Pancreas (tissue), 10 donors: ENCODE results near the gene GPRC5A. TPM values are rescaled to one million over a fixed set of nuclear protein-coding genes. Genes with fewer than 3 reads are reported as not detected.
A peak's percentile ranks its signal among the peaks of the same experiment; 100 is the strongest.

Experiments used
- ATAC-seq, 4 donors: fragments of 200-7000 bp; cut with Tn5 transposase; one replicate each; pipeline versions ENCODE4 v1.8.0 to v1.9.1; 2020; ENCODE audit warnings: mild to moderate bottlenecking in 4 of 4, moderate library complexity in 4 of 4
- DNase-seq, 6 donors: peaks; one replicate each; pipeline ENCODE4 v3.0.0-alpha.2; 2020
- FAIRE-seq: peaks from 2 replicates; lab custom pipeline; 2012; peaks lifted over from hg19 to GRCh38; lab: Jason Lieb, UNC
- H3K27ac ChIP-seq, 4 donors: fragments of 200-600 bp; sonication (generic); 1 replicate in 3 of 4; 2 replicates in 1 of 4; pipeline versions ENCODE4 v1.5.0 to v1.8.0; 2020
- H3K27me3 ChIP-seq, 4 donors: fragments of 200-600 bp; one replicate each; pipeline ENCODE4 v1.8.0; 2021
- H3K36me3 ChIP-seq, 3 donors: fragments of 200-600 bp; sonication (generic) in 1 of 3; one replicate each; pipeline versions ENCODE4 v1.5.0 to v1.8.0; 2020 to 2021
- H3K4me1 ChIP-seq, 3 donors: fragments of 200-600 bp; one replicate each; pipeline ENCODE4 v1.8.0; 2021
- H3K4me3 ChIP-seq, 4 donors: fragments of 200-600 bp; sonication (generic) in 2 of 4; one replicate each; pipeline versions ENCODE4 v1.5.0 to v1.8.0; 2020 to 2021
- H3K9me3 ChIP-seq, 4 donors: fragments of 200-600 bp; one replicate each; pipeline ENCODE4 v1.8.0; 2021
- WGBS, 2 donors: extraction: QIAGEN DNeasy Blood & Tissue Kit; methylation state at CpG; one replicate each; pipeline ENCODE4 v1.1.7; 2013; 5-methylcytosine and 5-hydroxymethylcytosine counted together
- intact Hi-C, 3 donors: fragments of 100-400 bp; cut with DNase I; formaldehyde crosslinking; loops; one replicate each; pipeline versions ENCODE4 v1.11.1 to v1.14.2; 2022
- polyA plus RNA-seq, 2 donors: library from polyadenylated mRNA; stranded (reverse); fragments of 200-250 nt; gene quantifications; one replicate each; pipeline ENCODE4 v1.2.3, GENCODE V29; 2013
- total RNA-seq, 6 donors: library from RNA; stranded (reverse); fragmentation: NEBNext Ultra II Directional in 4 of 6; extraction: Animal tissue kit (Norgen Biotek cat#: 25700) in 4 of 6; gene quantifications; one replicate each; pipeline versions ENCODE4 v1.2.1 to v1.2.4, GENCODE V29; 2021 to 2023
- TF ChIP-seq, protein P1 (sequence below), 4 donors: fragments of 200-600 bp; sonication (generic) in 3 of 4; IDR thresholded peaks; one replicate each; pipeline versions ENCODE4 v1.5.0 to v1.8.0; 2021; ENCODE audit warnings: antibody characterized with exemption in 4 of 4
- donor health status: healthy with polysubstance abuse.
- donor health status: DM: no; HTN: no; CAD: no; lungs with moderate emphysema.
- donor health status: DM: no; HTN: no; CAD: no.
- donor health status: control.
- donor health status: control.
- donor health status: Bipolar disorder and iron deficiency.
- donor health status: DM: yes; HTN: yes; CAD: no.
- donor health status: DM: no; HTN: no; CAD: no.
- donor health status: DM: no; HTN: no; CAD: no.
- donor health status: DM: yes; HTN: yes; CAD: no.

GPRC5A gene
- total and polyA plus RNA-seq, 8 donors: 0.96 to 11.0 (median 2.5) TPM

DNA sequence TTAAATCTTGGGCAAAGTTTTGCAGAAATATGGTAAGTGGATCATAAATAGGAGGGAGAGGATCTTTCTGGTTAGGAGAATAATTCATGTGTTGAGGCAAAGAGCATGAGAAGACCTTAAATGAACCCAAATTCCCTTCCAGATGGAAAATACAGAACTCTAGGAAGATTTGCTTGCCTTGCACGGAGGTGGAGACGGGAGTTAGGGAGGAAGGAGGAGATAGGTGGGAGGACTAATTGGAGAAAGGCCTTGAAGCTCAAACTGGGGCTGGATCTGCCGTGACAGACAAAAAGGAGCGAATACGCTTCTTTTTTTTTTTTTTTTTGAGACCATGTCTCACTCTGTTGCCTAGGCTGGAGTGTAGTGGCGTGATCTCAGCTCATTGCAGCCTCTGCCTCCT, 5.9 kb downstream of the GPRC5A start:
- Histone ChIP-seq H3K36me3 (no peaks in the 10 kb centered on the region), H3K4me1 (no peaks in the 10 kb centered on the region), H3K27ac (no peak overlapping the region), H3K27me3 (no peaks in the 10 kb centered on the region), H3K4me3 (no peak overlapping the region), H3K9me3 (no peaks in the 10 kb centered on the region)
- FAIRE-seq: no peak
- intact Hi-C loops: no loop called here
- no peak for DNase-seq
- TF ChIP-seq, protein P1, sequence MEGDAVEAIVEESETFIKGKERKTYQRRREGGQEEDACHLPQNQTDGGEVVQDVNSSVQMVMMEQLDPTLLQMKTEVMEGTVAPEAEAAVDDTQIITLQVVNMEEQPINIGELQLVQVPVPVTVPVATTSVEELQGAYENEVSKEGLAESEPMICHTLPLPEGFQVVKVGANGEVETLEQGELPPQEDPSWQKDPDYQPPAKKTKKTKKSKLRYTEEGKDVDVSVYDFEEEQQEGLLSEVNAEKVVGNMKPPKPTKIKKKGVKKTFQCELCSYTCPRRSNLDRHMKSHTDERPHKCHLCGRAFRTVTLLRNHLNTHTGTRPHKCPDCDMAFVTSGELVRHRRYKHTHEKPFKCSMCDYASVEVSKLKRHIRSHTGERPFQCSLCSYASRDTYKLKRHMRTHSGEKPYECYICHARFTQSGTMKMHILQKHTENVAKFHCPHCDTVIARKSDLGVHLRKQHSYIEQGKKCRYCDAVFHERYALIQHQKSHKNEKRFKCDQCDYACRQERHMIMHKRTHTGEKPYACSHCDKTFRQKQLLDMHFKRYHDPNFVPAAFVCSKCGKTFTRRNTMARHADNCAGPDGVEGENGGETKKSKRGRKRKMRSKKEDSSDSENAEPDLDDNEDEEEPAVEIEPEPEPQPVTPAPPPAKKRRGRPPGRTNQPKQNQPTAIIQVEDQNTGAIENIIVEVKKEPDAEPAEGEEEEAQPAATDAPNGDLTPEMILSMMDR (IDR thresholded peaks at IDR 0.05): no peak
- WGBS, 2 donors: 73 to 81% methylated on average over 6 of the region's 6 CpGs
- no peak for ATAC-seq

DNA sequence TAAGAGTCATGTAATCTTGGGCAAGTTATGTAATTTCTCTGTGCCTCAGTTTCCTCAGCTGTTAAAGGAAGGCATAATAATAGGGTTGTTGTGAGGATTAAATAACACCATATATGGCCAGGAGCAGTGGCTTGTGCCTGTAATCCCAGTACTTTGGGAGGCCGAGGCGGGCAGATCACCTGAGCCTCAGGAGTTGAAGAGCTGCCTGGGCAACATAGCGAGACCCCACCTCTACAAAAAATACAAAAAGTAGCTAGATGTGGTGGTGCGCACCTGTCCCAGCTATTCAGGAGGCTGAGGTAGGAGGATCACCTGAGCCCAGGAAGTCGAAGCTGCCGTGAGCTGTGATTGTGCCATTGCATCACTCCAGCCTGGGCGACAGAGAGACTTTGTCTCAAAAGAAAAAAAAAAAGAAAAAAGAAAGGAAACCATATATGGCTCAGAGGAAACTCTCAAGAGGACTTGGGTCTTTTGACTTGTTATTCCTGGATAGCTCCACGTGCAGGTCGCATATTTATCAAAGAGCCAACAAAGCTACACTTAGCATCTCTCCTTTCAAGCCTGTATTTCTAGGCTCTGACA, 6.9 kb downstream of the GPRC5A start:
- no peaks in the 10 kb centered on the region for H3K4me1 ChIP-seq
- H3K4me3 ChIP-seq: no peak overlapping the region
- WGBS, 2 donors: 84 to 89% methylated on average over 9 of the region's 9 CpGs
- no peaks in the 10 kb centered on the region for H3K27me3 ChIP-seq
- TF ChIP-seq, protein P1 (IDR thresholded peaks at IDR 0.05): no peak
- no peaks in the 10 kb centered on the region for H3K9me3 ChIP-seq
- FAIRE-seq: no peak
- DNase-seq: no peak
- ATAC-seq: no peak
- intact Hi-C loops: no loop called here
- H3K27ac ChIP-seq: no peak overlapping the region
- H3K36me3 ChIP-seq: no peaks in the 10 kb centered on the region

DNA sequence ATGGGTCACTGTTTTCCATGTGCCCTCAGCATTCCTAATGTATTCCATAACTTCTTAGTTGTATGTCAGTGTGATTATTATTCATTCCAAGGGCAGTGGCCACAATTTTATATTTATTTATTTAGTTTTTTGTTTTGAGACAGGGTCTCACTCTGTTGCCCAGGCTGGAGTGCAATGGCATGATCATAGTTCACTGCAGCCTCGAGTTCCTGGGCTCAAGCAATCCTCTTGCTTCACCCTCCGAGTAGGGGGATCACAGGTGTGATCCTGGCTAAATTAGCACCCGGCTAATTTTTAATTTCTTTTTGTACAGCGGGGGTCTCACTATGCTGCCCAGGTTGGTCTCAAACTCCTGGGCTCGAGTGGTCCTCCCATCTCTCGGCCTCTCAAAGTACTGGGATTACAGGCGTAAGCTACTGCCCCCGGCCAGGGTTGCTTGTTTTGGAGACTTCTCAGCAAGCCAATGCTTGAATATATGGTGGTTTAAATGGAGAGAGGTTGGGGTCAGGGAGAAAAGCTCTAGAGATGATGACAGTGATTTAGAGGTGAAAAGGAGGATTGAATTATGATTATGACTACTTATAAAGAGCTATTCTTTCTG, 7.6 kb downstream of the GPRC5A start:
- WGBS, 2 donors: 81 to 87% methylated on average over 8 of the region's 8 CpGs
- no peak for ATAC-seq
- no peak overlapping the region for H3K4me3 ChIP-seq
- TF ChIP-seq, protein P1 (IDR thresholded peaks at IDR 0.05): no peak
- H3K27me3 ChIP-seq: no peaks in the 10 kb centered on the region
- intact Hi-C loops: no loop called here
- no peaks in the 10 kb centered on the region for H3K9me3 ChIP-seq
- no peak overlapping the region for H3K27ac ChIP-seq
- no peaks in the 10 kb centered on the region for H3K4me1 ChIP-seq
- no peak for FAIRE-seq
- no peaks in the 10 kb centered on the region for H3K36me3 ChIP-seq
- no peak for DNase-seq

DNA sequence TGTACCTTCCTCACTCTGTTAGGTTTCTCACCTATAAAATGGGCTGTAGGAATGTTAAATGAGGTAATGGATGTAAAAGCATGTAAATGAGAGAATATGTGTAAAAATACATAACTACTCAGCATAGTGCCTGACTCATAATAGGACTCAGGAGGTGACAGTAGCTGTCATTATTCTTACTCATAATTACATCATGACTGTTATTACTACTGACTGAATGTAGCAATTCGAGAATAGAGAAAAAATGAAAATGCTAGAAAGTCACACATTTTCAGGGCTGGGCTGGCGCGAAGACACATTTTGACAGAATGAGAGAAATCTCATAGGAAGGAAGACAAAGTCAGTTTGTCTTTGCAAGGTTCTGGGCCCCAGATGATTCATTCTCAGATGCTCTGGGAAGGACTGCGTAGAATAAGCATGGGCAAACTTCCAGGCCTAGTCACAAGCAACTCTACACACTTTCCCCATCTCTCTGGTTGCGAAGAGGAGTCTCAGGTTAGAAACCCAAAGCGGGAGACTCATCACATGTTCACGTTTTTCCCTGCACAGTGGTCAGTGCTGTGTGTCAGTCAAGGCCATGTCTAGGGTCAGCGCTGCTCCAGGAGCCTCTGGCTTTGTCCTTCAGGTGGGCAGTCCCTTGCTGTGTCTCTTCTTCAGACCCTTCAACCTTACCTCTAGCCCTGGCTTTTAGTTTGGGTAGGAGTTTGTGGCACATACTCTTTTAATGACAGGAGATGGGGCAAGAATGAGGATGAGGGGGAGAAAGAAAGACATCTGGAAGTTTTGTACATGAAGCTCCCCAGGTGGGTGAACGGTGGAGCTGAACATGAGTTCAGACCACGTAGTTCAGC, 8.4 kb downstream of the GPRC5A start:
- intact Hi-C loops: loop anchor here in 1 of 3 donors (10.0 kb wide), 1 partner anchor 315 kb away; no protein-coding TSS in a partner anchor
- TF ChIP-seq, protein P1 (IDR thresholded peaks at IDR 0.05): no peak
- no peaks in the 10 kb centered on the region for H3K4me1 ChIP-seq
- H3K27ac ChIP-seq: no peak overlapping the region
- H3K4me3 ChIP-seq: no peak overlapping the region
- WGBS, 2 donors: 83 to 86% methylated on average over 10 of the region's 10 CpGs
- H3K36me3 ChIP-seq: no peaks in the 10 kb centered on the region
- ATAC-seq (peak in 3 of 4 donors; percentile 17 to 34 (median 33)), DNase-seq (no peak), FAIRE-seq (no peak)
- no peaks in the 10 kb centered on the region for H3K9me3 ChIP-seq
- H3K27me3 ChIP-seq: no peaks in the 10 kb centered on the region
